ENCODE measurements around the gene ISM1.

DNA sequence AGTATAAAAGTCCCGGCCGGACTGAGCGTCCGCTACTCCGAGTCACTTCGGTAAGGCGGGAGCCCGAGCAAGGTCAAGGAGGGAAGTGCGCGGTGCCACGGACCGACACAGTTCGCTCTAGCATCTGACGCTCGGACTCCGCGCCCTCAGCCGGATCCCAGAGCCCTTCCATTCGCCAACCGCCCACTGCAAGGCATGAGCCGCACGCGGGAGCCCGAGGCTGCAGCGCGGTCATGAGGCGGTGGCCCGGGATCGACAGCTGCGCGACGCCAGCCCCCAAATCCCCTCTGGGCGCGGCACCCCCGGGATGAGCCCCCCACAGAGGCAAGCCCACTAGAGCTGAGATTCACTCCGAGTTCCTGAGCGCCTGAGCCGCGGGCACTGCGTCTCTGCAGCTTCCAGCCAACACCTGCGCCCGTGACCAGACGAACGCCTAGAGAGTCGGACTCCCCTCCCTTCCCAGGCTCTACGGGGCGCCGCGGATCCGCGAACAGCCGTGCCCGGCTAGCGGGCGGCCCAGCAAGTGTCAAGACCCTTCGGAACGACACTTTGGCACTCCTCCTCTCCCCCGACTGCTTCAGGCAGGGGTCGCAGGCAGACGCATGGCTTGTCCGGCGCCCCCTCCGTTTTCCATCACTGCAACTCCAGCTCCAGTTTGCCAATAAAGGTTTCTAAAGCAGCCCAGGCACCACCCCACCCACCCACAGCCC is 725 bp upstream of the ISM1 start:
- TF ChIP-seq, protein P1, sequence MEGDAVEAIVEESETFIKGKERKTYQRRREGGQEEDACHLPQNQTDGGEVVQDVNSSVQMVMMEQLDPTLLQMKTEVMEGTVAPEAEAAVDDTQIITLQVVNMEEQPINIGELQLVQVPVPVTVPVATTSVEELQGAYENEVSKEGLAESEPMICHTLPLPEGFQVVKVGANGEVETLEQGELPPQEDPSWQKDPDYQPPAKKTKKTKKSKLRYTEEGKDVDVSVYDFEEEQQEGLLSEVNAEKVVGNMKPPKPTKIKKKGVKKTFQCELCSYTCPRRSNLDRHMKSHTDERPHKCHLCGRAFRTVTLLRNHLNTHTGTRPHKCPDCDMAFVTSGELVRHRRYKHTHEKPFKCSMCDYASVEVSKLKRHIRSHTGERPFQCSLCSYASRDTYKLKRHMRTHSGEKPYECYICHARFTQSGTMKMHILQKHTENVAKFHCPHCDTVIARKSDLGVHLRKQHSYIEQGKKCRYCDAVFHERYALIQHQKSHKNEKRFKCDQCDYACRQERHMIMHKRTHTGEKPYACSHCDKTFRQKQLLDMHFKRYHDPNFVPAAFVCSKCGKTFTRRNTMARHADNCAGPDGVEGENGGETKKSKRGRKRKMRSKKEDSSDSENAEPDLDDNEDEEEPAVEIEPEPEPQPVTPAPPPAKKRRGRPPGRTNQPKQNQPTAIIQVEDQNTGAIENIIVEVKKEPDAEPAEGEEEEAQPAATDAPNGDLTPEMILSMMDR (conservative IDR thresholded peaks at IDR 0.05 in 1 of 2, IDR thresholded peaks at IDR 0.05 in 1 of 2; ENCODE audit: low read depth in 1 of 2, low read length in 2 of 2) = no peak
- TF ChIP-seq EZH2 (IDR thresholded peaks at IDR 0.05; ENCODE audit: low read length, missing control alignments) = peak; percentile 92
